ENCODE data around the gene MEPE.

The MEPE gene

GRCh38 chr4:87838205-87838604, 5.4 kb downstream of the MEPE start:
- Histone ChIP-seq H3K27ac (ENCODE audit: low read depth, low read length) (no peak overlapping the region), H3K9me2 (replicated peaks; ENCODE audit: insufficient read depth, low read length) (no peaks in the 10 kb centered on the region), H3K9me3 (ENCODE audit: insufficient read depth, low read length) (no peaks in the 10 kb centered on the region), H3F3A (ENCODE audit: insufficient read depth) (no peaks in the 10 kb centered on the region), H3K36me3 (ENCODE audit: low read length) (no peaks in the 10 kb centered on the region), H4K20me1 (ENCODE audit: low read depth, low read length) (no peaks in the 10 kb centered on the region), H3K9ac (ENCODE audit: low read length) (no peak overlapping the region), H3K27me3 (ENCODE audit: low read length) (no peaks in the 10 kb centered on the region), H3K4me3 (ENCODE audit: insufficient read depth, low read length, poor library complexity, severe bottlenecking) (no peak overlapping the region), H3K79me2 (ENCODE audit: insufficient read depth, low read length) (no peaks in the 10 kb centered on the region), H3K4me2 (ENCODE audit: low read depth, low read length, poor library complexity, severe bottlenecking) (no peak overlapping the region), H2AFZ (ENCODE audit: low read depth, low read length, severe bottlenecking) (no peak overlapping the region)
- no peak for TF ChIP-seq CTCF (IDR thresholded peaks at IDR 0.05; ENCODE audit: insufficient read depth, low read length, poor library complexity, severe bottlenecking)
- no peak for TF ChIP-seq EZH2phosphoT487 (conservative IDR thresholded peaks at IDR 0.05; ENCODE audit: low read length)

- Histone ChIP-seq H3K27ac (ENCODE audit: low read depth, low read length) (no peak overlapping the region), H3K9ac (ENCODE audit: low read length) (no peak overlapping the region), H3K4me2 (ENCODE audit: low read depth, low read length, poor library complexity, severe bottlenecking) (no peak overlapping the region), H3K27me3 (ENCODE audit: low read length) (no peaks in the 10 kb centered on the region), H3F3A (ENCODE audit: insufficient read depth) (no peaks in the 10 kb centered on the region), H3K9me3 (ENCODE audit: insufficient read depth, low read length) (no peaks in the 10 kb centered on the region), H3K4me3 (ENCODE audit: insufficient read depth, low read length, poor library complexity, severe bottlenecking) (no peak overlapping the region), H3K9me2 (replicated peaks; ENCODE audit: insufficient read depth, low read length) (no peaks in the 10 kb centered on the region), H3K36me3 (ENCODE audit: low read length) (no peaks in the 10 kb centered on the region), H4K20me1 (ENCODE audit: low read depth, low read length) (no peaks in the 10 kb centered on the region), H3K79me2 (ENCODE audit: insufficient read depth, low read length) (no peaks in the 10 kb centered on the region), H2AFZ (ENCODE audit: low read depth, low read length, severe bottlenecking) (no peak overlapping the region)
- TF ChIP-seq EZH2phosphoT487 (conservative IDR thresholded peaks at IDR 0.05; ENCODE audit: low read length) (no peak), CTCF (IDR thresholded peaks at IDR 0.05; ENCODE audit: insufficient read depth, low read length, poor library complexity, severe bottlenecking) (no peak)
Observed at GRCh38 chr4:87838890-87839591, 6.3 kb downstream of the MEPE start.

GRCh38 chr4:87839592-87839946, 6.8 kb downstream of the MEPE start:
- Histone ChIP-seq H2AFZ (ENCODE audit: low read depth, low read length, severe bottlenecking) (no peak overlapping the region), H3F3A (ENCODE audit: insufficient read depth) (no peaks in the 10 kb centered on the region), H3K27me3 (ENCODE audit: low read length) (no peaks in the 10 kb centered on the region), H3K9me3 (ENCODE audit: insufficient read depth, low read length) (no peaks in the 10 kb centered on the region), H3K27ac (ENCODE audit: low read depth, low read length) (no peak overlapping the region), H3K4me2 (ENCODE audit: low read depth, low read length, poor library complexity, severe bottlenecking) (no peak overlapping the region), H3K79me2 (ENCODE audit: insufficient read depth, low read length) (no peaks in the 10 kb centered on the region), H3K9ac (ENCODE audit: low read length) (no peak overlapping the region), H3K36me3 (ENCODE audit: low read length) (no peaks in the 10 kb centered on the region), H3K4me3 (ENCODE audit: insufficient read depth, low read length, poor library complexity, severe bottlenecking) (no peak overlapping the region), H3K9me2 (replicated peaks; ENCODE audit: insufficient read depth, low read length) (no peaks in the 10 kb centered on the region), H4K20me1 (ENCODE audit: low read depth, low read length) (no peaks in the 10 kb centered on the region)
- TF ChIP-seq EZH2phosphoT487 (conservative IDR thresholded peaks at IDR 0.05; ENCODE audit: low read length), result no peak
- no peak for TF ChIP-seq CTCF (IDR thresholded peaks at IDR 0.05; ENCODE audit: insufficient read depth, low read length, poor library complexity, severe bottlenecking)
